ENCODE measurements around the gene WT1.

The WT1 gene

GRCh38 chr11:32420937-32421901 is 14.1 kb downstream of the WT1 start:
- DNase-seq: no peak

DNA sequence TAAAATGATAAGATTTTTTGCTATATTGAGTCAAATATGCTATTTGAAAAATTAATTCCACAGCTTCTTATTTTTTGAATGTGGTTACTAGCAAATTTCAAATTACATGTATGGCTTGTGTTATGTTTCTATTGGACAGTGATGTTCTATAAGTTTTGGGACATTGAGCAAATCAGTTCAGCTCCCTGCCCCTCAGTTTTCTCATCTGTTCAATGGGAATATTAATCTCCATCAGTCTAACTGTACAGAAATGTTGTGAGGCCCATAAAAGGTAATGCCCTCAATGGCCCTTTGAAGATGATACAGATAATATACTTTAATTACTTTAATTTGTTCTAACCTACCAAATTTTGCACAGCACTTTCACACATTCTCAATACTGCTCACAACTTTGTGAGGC is 15.2 kb downstream of the WT1 start:
- no peak for DNase-seq

DNA sequence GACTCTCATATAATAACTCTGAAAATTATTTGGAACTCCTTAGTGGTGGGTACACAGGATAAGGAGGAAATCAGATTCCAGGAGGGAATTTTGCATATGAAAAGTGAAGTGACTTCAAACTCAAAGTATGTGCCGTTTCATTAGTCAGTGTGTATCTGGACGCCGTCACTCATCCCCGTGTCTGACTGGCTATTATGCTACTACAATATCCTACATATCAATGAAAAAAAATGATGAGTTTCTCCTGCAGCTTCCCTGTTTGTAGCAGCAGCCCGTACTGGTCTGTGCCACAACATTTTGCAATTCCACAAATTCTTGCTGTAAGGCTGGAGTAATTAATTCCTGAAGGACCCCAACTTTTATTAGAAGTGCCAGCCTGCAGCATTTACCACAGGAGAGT is 16.5 kb downstream of the WT1 start:
- DNase-seq: no peak

- DNase-seq: no peak
Observed at GRCh38 chr11:32417806-32418205, 17.5 kb downstream of the WT1 start.

DNA sequence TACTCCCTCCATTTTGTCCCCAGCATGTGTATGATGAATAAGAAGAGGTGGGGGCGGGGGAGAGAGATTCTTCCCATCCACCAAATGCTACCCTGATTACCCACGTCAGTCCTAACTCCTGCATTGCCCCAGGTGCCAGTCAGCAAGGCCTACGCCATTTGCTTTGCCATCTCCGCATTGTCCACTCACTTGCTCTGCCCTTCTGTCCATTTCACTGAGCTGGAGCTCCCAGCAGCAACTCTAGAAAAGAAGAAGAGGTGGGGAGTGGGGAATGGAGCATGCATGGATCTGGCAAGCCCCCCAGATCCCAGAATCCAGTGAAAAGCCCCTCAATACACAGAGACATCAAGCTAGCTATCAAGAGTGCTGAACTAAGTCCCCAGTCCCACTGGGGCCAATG is 19.0 kb downstream of the WT1 start:
- DNase-seq: no peak

DNA sequence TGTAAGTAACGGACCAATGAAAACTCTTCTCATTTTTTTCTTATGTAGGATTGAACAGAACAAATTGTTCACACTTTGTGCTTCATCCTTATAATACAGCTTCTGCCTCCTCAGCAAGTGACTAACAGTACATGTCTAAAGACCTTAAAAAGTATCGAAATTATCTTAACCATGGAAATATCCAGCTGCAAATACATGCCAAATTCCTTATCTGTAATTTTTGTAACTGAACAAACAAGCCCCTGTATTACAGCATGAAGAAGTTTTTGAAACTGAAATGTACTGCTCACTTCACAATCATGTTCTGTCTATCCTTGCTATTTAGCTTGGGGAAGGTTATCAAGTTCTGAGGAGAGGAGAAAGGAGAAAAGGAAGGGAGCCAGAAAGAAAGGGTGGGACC is 20.4 kb downstream of the WT1 start:
- DNase-seq: no peak

GRCh38 chr11:32411942-32412615 is 23.3 kb downstream of the WT1 start:
- no peak for DNase-seq

DNA sequence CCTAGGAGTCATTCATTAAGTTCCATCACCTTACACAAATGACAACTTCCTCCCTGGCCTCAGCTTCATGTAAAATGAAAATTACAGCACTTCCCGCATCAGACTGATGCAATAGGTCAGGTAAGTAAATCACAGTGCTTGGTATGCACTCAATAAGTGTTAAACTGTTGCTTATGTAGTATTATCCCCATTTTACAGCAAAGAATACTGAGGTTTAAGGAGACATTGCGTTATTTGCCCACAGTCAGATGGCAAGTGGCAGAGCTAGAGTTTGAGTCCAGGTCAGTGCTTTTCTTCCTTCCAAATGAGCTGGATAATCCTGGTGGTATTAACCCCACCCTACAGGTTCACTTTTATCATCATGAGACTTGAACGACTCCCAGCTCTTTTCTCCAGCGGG is 29.7 kb downstream of the WT1 start:
- DNase-seq: no peak

- DNase-seq: no peak
Observed at GRCh38 chr11:32402836-32403235, 32.5 kb downstream of the WT1 start.

- DNase-seq: no peak
Observed at GRCh38 chr11:32400670-32401369, 34.5 kb downstream of the WT1 start.

GRCh38 chr11:32400196-32400595 is 35.1 kb downstream of the WT1 start:
- DNase-seq: no peak

GRCh38 chr11:32396991-32397390 is 38.3 kb downstream of the WT1 start:
- DNase-seq: no peak

DNA sequence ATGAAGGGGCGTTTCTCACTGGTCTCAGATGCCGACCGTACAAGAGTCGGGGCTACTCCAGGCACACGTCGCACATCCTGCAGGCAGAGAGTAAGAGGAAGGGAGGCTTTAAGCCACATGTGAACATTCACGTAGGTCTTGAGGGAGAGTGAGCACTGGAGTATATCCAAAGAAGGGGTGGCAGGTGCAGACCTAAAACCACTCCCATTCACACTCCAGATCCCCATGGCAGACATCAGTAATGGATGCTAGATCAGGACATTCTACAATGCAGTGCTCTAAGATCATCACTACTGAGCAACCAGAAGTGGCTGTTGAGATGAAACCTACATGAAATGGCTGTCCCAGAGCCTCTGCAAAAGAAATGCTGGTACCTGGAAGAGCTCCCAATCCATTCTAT is 39.0 kb downstream of the WT1 start:
- no peak for DNase-seq

- no peak for DNase-seq
Observed at GRCh38 chr11:32395127-32395526, 40.2 kb downstream of the WT1 start.

DNA sequence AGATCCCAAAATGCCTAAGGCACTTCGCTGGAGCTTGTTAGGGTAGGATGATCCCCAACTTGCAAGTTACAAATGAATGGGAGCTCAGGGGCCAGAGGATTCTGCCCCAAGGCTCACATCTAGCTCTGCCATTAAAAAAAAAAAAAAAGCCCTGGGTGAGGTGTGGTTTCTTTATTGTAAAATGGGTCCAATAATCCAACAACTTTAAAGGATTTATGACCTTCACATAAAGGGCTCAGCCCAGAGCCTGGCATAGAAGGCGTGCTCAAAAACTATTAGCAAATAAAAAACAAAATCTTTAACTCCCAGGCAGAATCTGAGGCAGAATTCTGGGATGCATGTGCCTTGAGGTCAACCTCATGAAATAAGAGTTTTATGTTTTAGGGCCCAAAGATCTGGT is 42.5 kb downstream of the WT1 start:
- no peak for DNase-seq

DNA sequence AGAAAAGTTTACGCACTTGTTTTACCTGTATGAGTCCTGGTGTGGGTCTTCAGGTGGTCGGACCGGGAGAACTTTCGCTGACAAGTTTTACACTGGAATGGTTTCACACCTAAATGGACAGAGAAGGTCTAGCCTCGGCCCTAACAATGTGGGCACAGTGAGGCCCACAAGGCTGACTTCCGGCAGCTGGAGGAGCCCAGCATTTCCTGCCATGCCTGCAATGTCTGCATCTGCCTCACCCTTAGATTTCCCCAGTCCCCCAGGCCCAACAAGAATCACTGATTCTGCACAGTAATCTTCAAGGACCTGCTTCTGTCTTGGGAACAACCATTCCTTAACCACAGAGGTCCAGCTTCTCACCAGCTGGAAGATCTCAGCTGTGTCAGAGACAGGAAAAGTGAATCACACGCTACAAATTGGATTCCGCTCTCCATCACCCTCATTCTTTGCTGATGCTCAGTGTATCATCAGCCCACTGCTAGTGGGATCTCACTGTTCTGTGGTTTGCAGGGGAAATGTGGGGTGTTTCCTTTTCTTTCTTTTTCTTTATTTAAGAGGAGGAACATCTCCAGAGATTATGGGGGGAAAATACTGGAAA is 43.3 kb downstream of the WT1 start:
- DNase-seq: no peak

- DNase-seq: no peak
Observed at GRCh38 chr11:32391479-32391878, 43.9 kb downstream of the WT1 start.

- no peak for DNase-seq
Observed at GRCh38 chr11:32390712-32391111, 44.6 kb downstream of the WT1 start.

DNA sequence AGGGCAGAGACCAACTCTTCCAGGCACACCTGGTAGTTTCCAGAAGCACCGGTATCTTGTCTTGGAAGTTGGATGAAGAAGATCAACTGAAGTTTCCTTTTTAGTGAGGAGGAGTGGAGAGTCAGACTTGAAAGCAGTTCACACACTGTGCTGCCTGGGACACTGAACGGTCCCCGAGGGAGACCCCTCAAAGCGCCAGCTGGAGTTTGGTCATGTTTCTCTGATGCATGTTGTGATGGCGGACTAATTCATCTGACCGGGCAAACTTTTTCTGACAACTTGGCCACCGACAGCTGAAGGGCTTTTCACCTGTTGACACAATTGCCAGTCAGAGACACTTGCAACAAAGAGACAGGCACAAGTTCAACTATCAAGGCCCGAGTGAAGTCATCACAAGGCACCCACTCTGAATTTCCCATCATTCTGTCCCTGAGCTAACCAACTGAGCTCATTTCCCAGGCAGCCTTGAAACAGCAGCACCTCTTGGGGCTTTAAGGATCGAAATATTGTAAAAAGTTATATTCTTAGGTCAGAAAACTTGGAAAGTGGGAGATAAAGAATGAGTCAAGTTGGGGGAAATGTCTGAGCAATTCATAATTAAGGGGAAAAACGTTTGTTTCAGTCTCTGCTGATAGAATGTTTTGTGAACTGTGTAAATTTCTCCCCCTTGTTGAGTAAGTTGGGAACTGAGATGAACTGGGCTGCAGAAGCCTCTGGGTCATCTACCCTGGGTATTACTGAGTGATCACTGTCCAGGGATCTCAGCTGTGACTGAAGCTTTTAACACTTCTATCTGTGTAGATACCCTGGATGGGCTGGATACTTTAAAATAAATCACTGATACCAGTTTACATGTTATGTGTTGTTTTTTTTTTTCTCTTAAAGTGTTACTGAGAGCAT is 46.2 kb downstream of the WT1 start:
- no peak for DNase-seq

DNA sequence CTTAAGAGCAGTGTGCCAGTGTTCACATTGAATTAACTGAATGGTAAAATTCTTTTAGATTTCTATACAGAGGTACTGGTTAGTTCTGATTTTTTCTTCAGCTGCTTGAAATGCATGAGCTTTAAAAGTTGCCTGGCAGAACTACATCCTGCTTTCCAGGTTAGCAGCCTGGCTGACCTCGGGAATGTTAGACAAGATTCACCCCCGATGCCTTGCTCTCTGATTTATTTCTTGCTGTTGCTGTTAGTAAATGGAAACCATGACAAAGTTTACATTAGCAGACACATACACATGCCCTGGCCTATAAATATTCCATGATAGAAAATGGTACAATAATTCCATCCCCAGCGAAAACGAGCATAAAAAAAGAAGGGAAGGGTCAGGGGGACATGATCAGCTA is 47.0 kb downstream of the WT1 start:
- no peak for DNase-seq

DNA sequence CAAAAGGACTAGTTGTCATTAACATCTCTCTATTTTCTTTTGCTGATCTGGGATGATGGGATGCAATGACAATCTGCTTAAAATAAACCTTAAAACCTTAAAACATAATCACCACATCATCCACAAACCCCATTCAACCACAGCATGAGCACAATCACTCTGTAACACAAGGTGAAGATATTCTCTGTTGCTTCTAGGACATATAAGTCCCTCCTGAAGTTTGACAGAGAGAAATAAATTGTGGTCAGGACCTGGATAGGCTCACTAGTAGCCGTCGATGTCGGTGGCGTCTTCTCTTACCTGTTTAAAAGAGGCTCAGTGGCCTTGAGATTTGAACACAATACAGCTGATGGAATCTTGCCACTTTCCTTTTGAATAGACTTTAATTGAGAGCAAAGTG is 47.9 kb downstream of the WT1 start:
- DNase-seq: no peak

DNA sequence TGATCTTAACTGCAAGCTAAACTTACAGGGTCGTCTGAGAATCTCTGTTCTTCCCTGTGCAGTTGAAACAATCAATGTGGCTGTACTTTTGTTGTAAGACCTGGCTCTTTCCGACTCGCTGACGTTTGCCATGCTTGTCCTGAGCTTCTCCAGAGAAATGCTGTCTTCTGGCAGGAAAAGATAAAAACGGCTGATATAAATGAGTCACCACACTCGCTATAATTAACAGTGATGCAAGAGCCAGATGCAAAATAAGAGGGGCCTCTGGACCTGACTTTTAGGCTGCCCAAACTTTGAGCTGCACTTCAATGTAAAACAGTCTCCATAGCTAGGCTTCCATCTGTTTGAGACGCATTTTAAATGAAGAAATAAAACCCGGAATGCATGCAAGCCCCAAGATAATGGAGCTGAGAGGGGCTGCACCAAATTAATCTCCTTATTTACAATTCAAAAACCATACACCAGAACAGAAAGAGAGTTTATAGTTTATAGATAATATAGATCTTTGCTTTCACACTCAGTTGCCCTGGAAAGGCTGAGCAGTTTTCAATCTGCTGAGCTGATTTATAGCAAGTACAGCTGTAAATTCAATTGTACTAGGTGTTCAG is 48.5 kb downstream of the WT1 start:
- DNase-seq: no peak
